Endothelial cell of umbilical vein (primary cell): Measurements from ENCODE around the gene TBCC. TPM values are rescaled to one million over a fixed set of nuclear protein-coding genes. Genes with fewer than 3 reads are reported as not detected.

Experiments
- BruUV-seq: library from RNA; stranded (reverse); fragments of 400-500 nt; replicated peaks from 2 replicates; lab custom pipeline; 2021; lab: Mats Ljungman, UMichigan
- CTCF ChIA-PET: fragments of 300-600, 350-600 bp; sonication (Branson Sonifier 250); formaldehyde crosslinking; loops from one replicate; lab custom pipeline; 2021; ENCODE audit warnings: antibody characterized with exemption, inconsistent platforms; lab: Charles Lee
- POLR2A ChIA-PET: fragments of 300-600, 350-600 bp; sonication (Branson Sonifier 250); formaldehyde crosslinking; loops from one replicate; lab custom pipeline; 2021; ENCODE audit warnings: antibody characterized with exemption, inconsistent platforms; lab: Charles Lee
- DNase-seq: peaks from one replicate; pipeline ENCODE4 v3.0.0-alpha.2; 2011; ENCODE audit warnings: low read depth, low spot score
- FAIRE-seq: peaks from 2 replicates; lab custom pipeline; 2011; peaks lifted over from hg19 to GRCh38; lab: Jason Lieb, UNC
- H2AFZ ChIP-seq: 2 replicates; pipeline ENCODE4 v1.6.0; 2012; ENCODE audit warnings: low read depth, low read length, control low read depth, inconsistent platforms
- H3K27ac ChIP-seq: 2 replicates; pipeline ENCODE4 v1.5.1; 2011; ENCODE audit warnings: low read depth, mild to moderate bottlenecking, control low read depth, low read length, moderate library complexity; ENCODE audit not compliant: insufficient read depth
- H3K27me3 ChIP-seq, 2 experiments: 2 replicates each; pipeline versions ENCODE4 v1.6.0 to v1.6.1; 2011; ENCODE audit warnings: low read length in 2 of 2, mixed read lengths in 1 of 2; ENCODE audit not compliant: control insufficient read depth in 2 of 2, insufficient read depth in 2 of 2
- H3K36me3 ChIP-seq, 2 experiments: 2 replicates in 1 of 2; 3 replicates in 1 of 2; pipeline ENCODE4 v1.5.1; 2011; ENCODE audit warnings: low read length in 2 of 2, mild to moderate bottlenecking in 1 of 2, moderate library complexity in 1 of 2; ENCODE audit not compliant: control insufficient read depth in 2 of 2, insufficient read depth in 2 of 2; ENCODE audit errors: extremely low read depth in 1 of 2
- H3K4me1 ChIP-seq: 3 replicates; pipeline ENCODE4 v1.5.1; 2011; ENCODE audit warnings: mild to moderate bottlenecking, low read length; ENCODE audit not compliant: control insufficient read depth, insufficient read depth; ENCODE audit errors: extremely low read depth
- H3K4me2 ChIP-seq: 2 replicates; pipeline ENCODE4 v1.6.1; 2011; ENCODE audit warnings: low read length, control low read depth, mixed read lengths; ENCODE audit not compliant: insufficient read depth
- H3K4me3 ChIP-seq, 3 experiments: fragments of 200-600 bp in 1 of 3; sonication (generic), shearing (Covaris generic) in 1 of 3; replicated peaks in 1 of 3; 2 replicates each; pipeline ENCODE4 v1.5.1; 2011 to 2016; ENCODE audit warnings: control low read depth in 3 of 3, low read length in 3 of 3, mild to moderate bottlenecking in 2 of 3, inconsistent platforms in 1 of 3, low read depth in 1 of 3, moderate library complexity in 1 of 3; ENCODE audit not compliant: insufficient read depth in 1 of 3
- H3K79me2 ChIP-seq: 2 replicates; pipeline ENCODE4 v1.6.0; 2012; ENCODE audit warnings: low read length, inconsistent platforms; ENCODE audit not compliant: control insufficient read depth, insufficient read depth
- H3K9ac ChIP-seq: replicated peaks from 2 replicates; pipeline ENCODE3; 2011; ENCODE audit warnings: low read length, control low read depth; ENCODE audit not compliant: insufficient read depth; ENCODE audit errors: extremely low read depth
- H3K9me1 ChIP-seq: replicated peaks from 3 replicates; pipeline ENCODE4 v1.6.0; 2011; ENCODE audit warnings: mild to moderate bottlenecking, low read length; ENCODE audit not compliant: control insufficient read depth, insufficient read depth; ENCODE audit errors: extremely low read depth
- H3K9me3 ChIP-seq: replicated peaks from 2 replicates; pipeline ENCODE4 v1.5.1; 2012; ENCODE audit warnings: low read length, inconsistent platforms; ENCODE audit not compliant: control insufficient read depth, insufficient read depth
- H4K20me1 ChIP-seq: replicated peaks from 2 replicates; pipeline ENCODE3; 2011; ENCODE audit warnings: mild to moderate bottlenecking, low read length; ENCODE audit not compliant: control insufficient read depth, insufficient read depth; ENCODE audit errors: extremely low read depth
- EZH2 ChIP-seq: IDR thresholded peaks from 2 replicates; pipeline ENCODE4 v1.6.1; 2012; ENCODE audit warnings: borderline replicate concordance, low read depth, mild to moderate bottlenecking, moderate library complexity, low read length, inconsistent platforms; ENCODE audit not compliant: severe bottlenecking
- MYC ChIP-seq: IDR thresholded peaks from one replicate; pipeline ENCODE4 v1.6.1; 2011; ENCODE audit warnings: mild to moderate bottlenecking, low read depth, low read length
- POLR2A ChIP-seq: IDR thresholded peaks from 2 replicates; pipeline ENCODE4 v1.6.1; 2012; ENCODE audit warnings: low read depth, mild to moderate bottlenecking, control low read depth, low read length
- dilution Hi-C: fragments of 300-500 bp; cut with MboI; formaldehyde crosslinking; loops from one replicate; pipeline ENCODE4 v1.15.0; 2019; ENCODE audit warnings: low sequenced_read_pairs; ENCODE audit not compliant: extremely low pct_ligation_motif_present
- intact Hi-C: fragments of 100-400 bp; cut with micrococcal nuclease; formaldehyde crosslinking; loops from one replicate; pipeline ENCODE4 v1.10.0; 2022
- polyA plus RNA-seq, 4 experiments: library from polyadenylated mRNA; depleted of rRNA in 3 of 4; stranded (reverse) in 3 of 4; unstranded in 1 of 4; fragments of >200 nt; gene quantifications; 2 replicates each; pipeline versions ENCODE4 v1.2.1 to v1.2.3, GENCODE V29; 2011 to 2012; ENCODE audit warnings: missing spikeins in 1 of 4
- total RNA-seq: library from RNA; stranded (reverse); gene quantifications from 2 replicates; pipeline ENCODE4 v1.2.3, GENCODE V29; 2021

The TBCC gene
- total and polyA plus RNA-seq, 2 donors (not counting 3 experiments of a cell fraction or from before 2014, with no cell fraction given) = 15.9 to 19.1 TPM

- no TSS peak for BruUV-seq
- Histone ChIP-seq H3K79me2 (peaks cover 46% of the 10 kb centered on the region), H3K9me3 (no peaks in the 10 kb centered on the region), H3K27ac (peak overlapping the region; percentile 99), H4K20me1 (no peaks in the 10 kb centered on the region), H3K9ac (peak overlapping the region; percentile 100), H3K36me3 (no peaks in the 10 kb centered on the region), H3K9me1 (no peaks in the 10 kb centered on the region), H2AFZ (no peak overlapping the region), H3K4me1 (peaks cover 16% of the 10 kb centered on the region), H3K4me2 (peak overlapping the region; percentile 93), H3K4me3 (peak overlapping the region; percentile 87 to 98 (median 94)), H3K27me3 (no peaks in the 10 kb centered on the region)
- DNase-seq (no peak), FAIRE-seq (peak; percentile 4)
- ChIA-PET POLR2A (interaction anchor here (0.6 to 1.8 kb wide), 4 partner anchors 39 to 569 kb away, joined by 3 to 7 read pairs (median 4); partner anchors contain the start of gene TBCC), CTCF (interaction anchor here (1.6 to 1.8 kb wide), 2 partner anchors 33 to 123 kb away, joined by 3 to 4 read pairs; no protein-coding TSS in a partner anchor)
- intact Hi-C loops = no loop called here
- dilution Hi-C loops = no loop called here
- TF ChIP-seq POLR2A (peak; percentile 14), MYC (no peak)
Observed at GRCh38 chr6:42784717-42785498, 39.0 kb upstream of the TBCC start.

DNA sequence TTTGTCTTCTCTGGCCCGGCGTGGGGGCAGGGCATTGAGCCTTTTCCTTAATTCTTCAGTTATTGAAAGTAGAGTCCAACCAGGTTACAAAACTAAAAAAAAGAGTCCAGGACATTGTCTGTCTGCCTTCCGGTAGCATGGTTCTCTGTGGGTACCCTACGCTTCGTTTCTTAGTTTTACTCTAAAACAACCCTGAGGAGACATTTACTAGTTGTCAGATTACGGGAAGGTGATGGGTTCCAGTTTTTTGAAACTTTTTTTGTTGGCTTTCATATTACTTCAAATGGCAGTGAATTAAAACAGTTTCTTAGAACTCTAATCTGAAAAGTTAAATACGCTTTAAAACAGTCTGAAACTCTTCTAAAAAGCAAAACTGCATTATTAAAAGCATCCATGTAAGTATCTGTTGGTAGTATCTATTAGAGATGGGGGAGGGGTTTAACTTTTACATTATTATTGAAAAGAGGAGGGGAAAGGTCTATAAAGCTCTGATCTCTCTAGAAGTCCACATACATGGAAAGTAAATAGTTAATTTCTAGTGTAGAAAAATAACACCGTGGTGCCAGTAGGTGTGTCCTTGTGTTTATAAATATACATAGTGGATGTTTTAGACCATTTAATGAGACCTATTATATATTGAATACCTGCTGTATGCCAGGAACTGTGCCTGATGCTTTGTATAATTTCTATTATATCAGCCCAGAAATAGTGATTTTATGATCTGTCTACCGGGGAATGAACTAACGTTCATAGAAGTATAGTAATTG, 38.2 kb upstream of the TBCC start:
- DNase-seq = peak; percentile 51
- TSS peak; percentile 51 for BruUV-seq
- dilution Hi-C loops (no loop called here), intact Hi-C loops (no loop called here)
- H2AFZ ChIP-seq = no peak overlapping the region
- peak; percentile 75 for FAIRE-seq
- H3K4me3 ChIP-seq = peak overlapping the region; percentile 87 to 98 (median 94)
- ChIA-PET CTCF (interaction anchor here (1.6 to 1.8 kb wide), 2 partner anchors 34 to 122 kb away, joined by 3 to 4 read pairs; no protein-coding TSS in a partner anchor), POLR2A (interaction anchor here (0.6 to 1.8 kb wide), 3 partner anchors 38 to 108 kb away, joined by 3 to 7 read pairs (median 5); partner anchors contain the start of gene TBCC)
- no peaks in the 10 kb centered on the region for H4K20me1 ChIP-seq
- peak overlapping the region; percentile 100 for H3K9ac ChIP-seq
- peaks cover 16% of the 10 kb centered on the region for H3K4me1 ChIP-seq
- peak overlapping the region; percentile 93 for H3K4me2 ChIP-seq
- peaks cover 46% of the 10 kb centered on the region for H3K79me2 ChIP-seq
- peak; percentile 60 for TF ChIP-seq POLR2A
- TF ChIP-seq EZH2 = no peak
- no peaks in the 10 kb centered on the region for H3K27me3 ChIP-seq
- H3K9me3 ChIP-seq = no peaks in the 10 kb centered on the region
- H3K9me1 ChIP-seq = no peaks in the 10 kb centered on the region
- H3K36me3 ChIP-seq = no peaks in the 10 kb centered on the region
- peak overlapping the region; percentile 99 for H3K27ac ChIP-seq
